H1 (cell line): ENCODE measurements around the gene SEZ6. TPM values are rescaled to one million over a fixed set of nuclear protein-coding genes. Genes with fewer than 3 reads are reported as not detected.

Source experiments
- KDM1A ChIP-seq: fragments of 200-600, 300-600 bp; sonication (generic); IDR thresholded peaks from 2 replicates; pipeline ENCODE4 v1.7.1; 2016; ENCODE audit warnings: mild to moderate bottlenecking, low read length, borderline replicate concordance
- PHF8 ChIP-seq: fragments of 200-600 bp; sonication (generic); conservative IDR thresholded peaks from 2 replicates; pipeline ENCODE4 v1.7.1; 2012; ENCODE audit warnings: low read depth, mild to moderate bottlenecking, inconsistent platforms, low read length, moderate library complexity
- TEAD4 ChIP-seq: IDR thresholded peaks from 2 replicates; pipeline ENCODE4 v1.6.1; 2012; ENCODE audit warnings: low read depth, low read length, inconsistent platforms, mixed read lengths
- polyA plus RNA-seq, 7 experiments: library from polyadenylated mRNA; depleted of rRNA in 3 of 7; stranded (reverse) in 5 of 7; unstranded in 2 of 7; fragments of >200 nt in 5 of 7; fragments of 200-250 nt in 2 of 7; gene quantifications; 1 replicate in 5 of 7; 2 replicates in 1 of 7; 4 replicates in 1 of 7; pipeline versions ENCODE4 v1.2.1 to v1.2.3, GENCODE V29; 2011 to 2013; ENCODE audit warnings: missing spikeins in 2 of 7, mixed read lengths in 2 of 7
- total RNA-seq: library from RNA; stranded (reverse); fragmentation: NEBNext Ultra II Directional; extraction: Animal tissue kit (Norgen Biotek cat#: 25700); gene quantifications from 2 replicates; pipeline ENCODE4 v1.2.1, GENCODE V29; 2021

The SEZ6 gene
- total and polyA plus RNA-seq, 2 of the 8 experiments (the other 6 are each of a cell fraction or from before 2014, with no cell fraction given): 6.9 to 16.1 TPM

DNA sequence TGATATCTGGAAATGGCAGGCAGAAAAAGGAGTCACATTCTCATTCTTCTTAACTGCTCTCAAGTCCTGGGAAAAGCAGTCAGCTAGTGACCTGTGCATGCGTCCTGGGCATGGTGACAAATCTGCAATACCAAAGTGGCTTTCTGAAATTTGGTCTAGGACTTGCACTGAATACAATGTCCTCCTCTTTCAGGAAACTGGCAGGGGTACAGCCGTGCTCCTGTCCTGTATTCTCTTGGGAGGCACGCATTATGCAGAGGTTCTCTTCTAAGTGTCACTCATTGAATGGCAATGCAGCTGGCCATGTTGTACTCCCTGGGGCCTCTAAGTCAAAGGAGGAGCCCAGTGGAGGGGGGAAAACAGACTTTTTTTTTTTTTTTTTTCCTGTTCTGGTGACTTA is 65.2 kb downstream of the SEZ6 start (continued):
- TF ChIP-seq PHF8 (no peak), TEAD4 (no peak), KDM1A (no peak)
